Lung (tissue), 12 donors: Measurements from ENCODE around the gene PODXL2. TPM values are rescaled to one million over a fixed set of nuclear protein-coding genes. Genes with fewer than 3 reads are reported as not detected.

Experiments used
- ATAC-seq: fragments of 200-7000 bp; cut with Tn5 transposase; one replicate; pipeline ENCODE4 v1.9.1; 2020; ENCODE audit warnings: moderate number of reproducible peaks; ENCODE audit not compliant: insufficient read depth, low FRiP score
- DNase-seq, 3 donors: peaks; one replicate each; pipeline ENCODE4 v3.0.0-alpha.2; 2013 to 2017
- H3K27ac ChIP-seq, 2 donors: one replicate each; pipeline ENCODE4 v1.5.1; 2013; ENCODE audit warnings: mild to moderate bottlenecking in 2 of 2, moderate library complexity in 2 of 2, control low read depth in 1 of 2, inconsistent platforms in 1 of 2, low read depth in 1 of 2, low read length in 1 of 2
- H3K27me3 ChIP-seq, 3 donors: one replicate each; pipeline ENCODE4 v1.5.1; 2013; ENCODE audit warnings: low read length in 2 of 3; ENCODE audit not compliant: control insufficient read depth in 3 of 3, insufficient read depth in 3 of 3
- H3K36me3 ChIP-seq, 4 donors: one replicate each; pipeline ENCODE4 v1.5.1; 2013; ENCODE audit warnings: low read length in 4 of 4, mild to moderate bottlenecking in 1 of 4, moderate library complexity in 1 of 4; ENCODE audit not compliant: control insufficient read depth in 4 of 4, insufficient read depth in 4 of 4
- H3K4me1 ChIP-seq, 5 donors: one replicate each; pipeline ENCODE4 v1.5.1; 2013; ENCODE audit warnings: low read length in 5 of 5, mild to moderate bottlenecking in 2 of 5, moderate library complexity in 1 of 5; ENCODE audit not compliant: control insufficient read depth in 5 of 5, insufficient read depth in 5 of 5
- H3K4me3 ChIP-seq: one replicate; pipeline ENCODE4 v1.5.1; 2013; ENCODE audit warnings: mild to moderate bottlenecking, control low read depth, moderate library complexity
- H3K9ac ChIP-seq, 2 donors: one replicate each; pipeline ENCODE4 v1.5.1; 2013; ENCODE audit warnings: low read length in 2 of 2, control low read depth in 1 of 2; ENCODE audit not compliant: insufficient read depth in 1 of 2
- H3K9me3 ChIP-seq, 4 donors: one replicate each; pipeline ENCODE4 v1.5.1; 2013; ENCODE audit warnings: low read length in 3 of 4, mild to moderate bottlenecking in 1 of 4, moderate library complexity in 1 of 4; ENCODE audit not compliant: control insufficient read depth in 4 of 4, insufficient read depth in 3 of 4
- whole genome bisulfite sequencing, 2 donors: extraction: QIAGEN DNeasy Blood & Tissue Kit; methylation state at CpG; one replicate each; pipeline ENCODE4 v1.1.7; 2013; 5-methylcytosine and 5-hydroxymethylcytosine counted together
- polyA plus RNA-seq, 2 donors: library from polyadenylated mRNA; stranded (reverse); fragments of 200-250 nt; gene quantifications; one replicate each; pipeline ENCODE4 v1.2.1, GENCODE V29; 2013
- total RNA-seq, 2 donors: library from RNA; depleted of rRNA in 1 of 2; stranded (reverse); fragments of >200 nt in 1 of 2; gene quantifications; one replicate each; pipeline ENCODE4 v1.2.1, GENCODE V29; 2014 to 2021
- TF ChIP-seq, protein P1 (sequence below): IDR thresholded peaks from 2 replicates; pipeline ENCODE4 v1.5.1; 2012; ENCODE audit warnings: mild to moderate bottlenecking; ENCODE audit errors: control extremely low read depth, extremely low read depth
- donor health status: control.
- donor health status: control.
- donor health status: Bipolar disorder and iron deficiency.
- donor health status: healthy.
- donor health status: DM: yes; HTN: yes; CAD: no.

Gene PODXL2
- total and polyA plus RNA-seq, 4 donors, result 3.1 to 7.3 (median 4.6) TPM

DNA sequence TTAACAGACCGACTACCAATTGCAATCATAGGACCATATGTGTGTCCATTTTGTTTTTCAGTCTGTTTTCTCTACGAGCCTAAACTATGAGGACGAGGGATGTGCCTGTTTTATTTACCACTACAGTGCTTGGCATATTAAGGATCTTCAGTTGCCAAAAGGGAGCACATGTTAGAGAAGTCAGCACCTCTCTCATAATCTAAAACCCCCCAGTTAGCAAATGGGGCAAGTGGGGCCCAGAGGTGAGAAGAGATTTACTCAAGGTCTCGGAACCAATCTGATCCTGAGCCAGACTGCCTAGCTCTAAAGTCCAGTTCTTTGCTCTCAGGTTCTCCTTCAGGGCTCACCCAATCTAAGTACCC is 578 bp upstream of the PODXL2 start:
- 83 to 90% methylated on average over 4 of the region's 4 CpGs for WGBS, 2 donors
- peak in 2 of 3 donors; percentile 4 to 25 for DNase-seq
- TF ChIP-seq, protein P1, sequence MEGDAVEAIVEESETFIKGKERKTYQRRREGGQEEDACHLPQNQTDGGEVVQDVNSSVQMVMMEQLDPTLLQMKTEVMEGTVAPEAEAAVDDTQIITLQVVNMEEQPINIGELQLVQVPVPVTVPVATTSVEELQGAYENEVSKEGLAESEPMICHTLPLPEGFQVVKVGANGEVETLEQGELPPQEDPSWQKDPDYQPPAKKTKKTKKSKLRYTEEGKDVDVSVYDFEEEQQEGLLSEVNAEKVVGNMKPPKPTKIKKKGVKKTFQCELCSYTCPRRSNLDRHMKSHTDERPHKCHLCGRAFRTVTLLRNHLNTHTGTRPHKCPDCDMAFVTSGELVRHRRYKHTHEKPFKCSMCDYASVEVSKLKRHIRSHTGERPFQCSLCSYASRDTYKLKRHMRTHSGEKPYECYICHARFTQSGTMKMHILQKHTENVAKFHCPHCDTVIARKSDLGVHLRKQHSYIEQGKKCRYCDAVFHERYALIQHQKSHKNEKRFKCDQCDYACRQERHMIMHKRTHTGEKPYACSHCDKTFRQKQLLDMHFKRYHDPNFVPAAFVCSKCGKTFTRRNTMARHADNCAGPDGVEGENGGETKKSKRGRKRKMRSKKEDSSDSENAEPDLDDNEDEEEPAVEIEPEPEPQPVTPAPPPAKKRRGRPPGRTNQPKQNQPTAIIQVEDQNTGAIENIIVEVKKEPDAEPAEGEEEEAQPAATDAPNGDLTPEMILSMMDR, result no peak
- Histone ChIP-seq H3K36me3 (no peaks in the 10 kb centered on the region), H3K27ac (no peak overlapping the region), H3K4me3 (no peak overlapping the region), H3K9ac (no peak overlapping the region), H3K27me3 (peaks cover 0 to 15% (median 3%) of the 10 kb centered on the region in 3 donors), H3K4me1 (peaks cover 0 to 16% (median 15%) of the 10 kb centered on the region in 5 donors), H3K9me3 (peaks cover 0 to 3% (median 0%) of the 10 kb centered on the region in 4 donors)
- ATAC-seq, result no peak

DNA sequence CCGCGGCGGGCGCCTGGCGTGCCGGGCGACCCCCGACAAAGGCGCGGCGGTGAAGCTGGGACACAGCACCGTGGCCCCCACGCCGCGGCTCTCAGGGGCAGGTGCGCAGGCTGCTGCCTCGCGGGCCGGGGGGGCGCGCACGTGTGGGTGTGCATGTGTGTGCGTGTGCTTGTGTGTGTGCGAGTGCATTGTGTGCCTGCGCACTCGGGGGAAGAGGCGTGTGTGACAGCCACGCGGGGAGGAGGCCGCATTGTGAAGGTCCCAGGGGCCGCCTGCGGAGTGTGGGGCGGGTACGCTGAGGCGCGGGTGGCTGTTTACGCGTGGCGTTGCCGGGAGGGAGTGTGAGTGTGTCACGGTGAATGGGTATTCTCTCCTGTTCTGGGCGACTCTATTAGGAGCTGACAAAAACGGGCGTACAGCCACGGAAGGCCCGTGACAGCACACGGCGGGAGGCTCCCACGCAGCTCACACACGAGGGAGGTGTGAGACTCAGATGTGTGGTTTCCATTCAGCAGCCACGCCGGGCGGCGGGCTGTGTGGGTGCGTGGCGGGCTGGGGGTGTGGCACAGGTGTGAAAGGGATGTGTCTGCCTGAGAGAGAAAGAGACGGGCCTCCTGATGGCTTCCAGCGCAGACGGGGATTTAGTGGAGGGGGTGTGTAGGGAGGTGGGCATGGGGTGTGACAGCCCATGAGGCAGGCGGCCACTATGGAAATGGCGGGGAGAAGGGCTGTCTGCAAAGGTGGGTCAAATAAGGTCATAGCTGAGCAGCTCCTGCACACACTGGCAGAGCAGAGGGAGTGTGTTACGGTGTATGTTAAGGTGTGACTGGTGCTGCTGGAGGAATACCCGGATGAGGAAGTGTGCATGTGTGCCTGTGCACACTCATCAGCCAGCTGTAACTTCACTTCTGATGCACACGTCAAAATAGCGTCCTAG is 750 bp downstream of the PODXL2 start:
- WGBS, 2 donors, result 16 to 26% methylated on average over 53 to 65 of the region's 65 CpGs
- Histone ChIP-seq H3K27ac (no peak overlapping the region), H3K9ac (no peak overlapping the region), H3K27me3 (peaks cover 0 to 15% (median 3%) of the 10 kb centered on the region in 3 donors), H3K4me3 (peak overlapping the region; percentile 47), H3K36me3 (no peaks in the 10 kb centered on the region), H3K9me3 (peaks cover 0 to 3% (median 0%) of the 10 kb centered on the region in 4 donors), H3K4me1 (peaks cover 0 to 16% (median 15%) of the 10 kb centered on the region in 5 donors)
- TF ChIP-seq, protein P1, result no peak
- DNase-seq (peak; percentile 16 to 27 (median 25)), ATAC-seq (no peak)

DNA sequence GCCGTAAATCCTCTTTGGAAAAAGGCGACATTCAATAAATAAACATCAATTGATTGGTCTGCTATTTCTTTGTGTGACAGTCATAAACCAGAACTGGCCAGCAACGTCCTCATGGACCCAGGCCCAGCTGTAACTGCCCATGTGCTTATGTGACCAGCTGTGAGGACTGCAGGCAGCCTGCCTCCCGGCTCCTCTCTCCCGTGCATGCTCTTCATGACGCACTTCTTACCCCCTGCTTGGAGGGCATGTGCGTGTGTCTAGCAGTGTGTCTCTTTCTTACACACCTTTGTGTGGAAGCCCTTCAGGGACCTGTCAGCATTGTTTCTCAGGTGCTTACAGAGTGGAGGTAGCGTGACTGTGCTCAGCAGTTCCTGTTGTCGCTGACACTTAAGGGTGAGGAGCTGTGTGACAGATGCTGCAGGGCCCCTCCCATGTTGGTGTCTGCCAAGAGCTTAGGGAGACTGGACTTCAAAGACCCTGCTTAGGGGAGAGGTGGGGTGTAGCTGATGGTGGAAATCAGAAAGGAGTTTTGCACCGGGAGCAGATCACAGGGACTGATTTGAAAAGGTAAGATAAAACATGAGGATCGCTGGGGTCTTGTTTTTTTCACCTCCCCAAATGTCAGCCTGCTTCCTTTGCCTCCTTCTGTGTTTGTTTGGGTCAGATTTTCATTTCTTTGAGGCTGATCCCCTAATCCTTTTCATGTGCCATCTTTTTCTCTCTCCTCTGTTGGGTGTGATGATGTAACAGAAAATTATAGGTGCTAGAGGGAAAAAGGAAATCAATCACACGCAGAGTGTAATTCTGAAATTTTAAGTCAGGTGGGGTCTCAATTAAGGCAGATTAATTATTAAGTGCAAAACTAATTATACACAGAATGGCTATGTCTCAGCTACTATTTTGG is 2.1 kb downstream of the PODXL2 start:
- 91 to 93% methylated on average over 12 of the region's 12 CpGs for WGBS, 2 donors
- no peak overlapping the region for H3K4me3 ChIP-seq
- H3K9ac ChIP-seq, result no peak overlapping the region
- peaks cover 0 to 16% (median 15%) of the 10 kb centered on the region in 5 donors for H3K4me1 ChIP-seq
- H3K27me3 ChIP-seq, result peaks cover 0 to 15% (median 2%) of the 10 kb centered on the region in 3 donors
- H3K9me3 ChIP-seq, result peaks cover 0 to 3% (median 0%) of the 10 kb centered on the region in 4 donors
- no peak for DNase-seq
- ATAC-seq, result no peak
- TF ChIP-seq, protein P1, result no peak
- no peak overlapping the region for H3K27ac ChIP-seq
- H3K36me3 ChIP-seq, result no peaks in the 10 kb centered on the region
